GM12864 (cell line): ENCODE results near the gene PDE1A.

Experiments used
- DNase-seq: peaks from one replicate; pipeline ENCODE4 v3.0.0-alpha.2; 2011; ENCODE audit warnings: low read depth
- H3K4me3 ChIP-seq: 2 replicates; pipeline ENCODE4 v1.5.1; 2011; ENCODE audit warnings: mild to moderate bottlenecking, low read depth, low read length, control low read depth
- CTCF ChIP-seq: IDR thresholded peaks from 2 replicates; pipeline ENCODE4 v1.5.1; 2011; ENCODE audit warnings: low read depth, mild to moderate bottlenecking, moderate library complexity, low read length, control low read depth, inconsistent platforms; ENCODE audit errors: missing control alignments

Gene PDE1A

DNA sequence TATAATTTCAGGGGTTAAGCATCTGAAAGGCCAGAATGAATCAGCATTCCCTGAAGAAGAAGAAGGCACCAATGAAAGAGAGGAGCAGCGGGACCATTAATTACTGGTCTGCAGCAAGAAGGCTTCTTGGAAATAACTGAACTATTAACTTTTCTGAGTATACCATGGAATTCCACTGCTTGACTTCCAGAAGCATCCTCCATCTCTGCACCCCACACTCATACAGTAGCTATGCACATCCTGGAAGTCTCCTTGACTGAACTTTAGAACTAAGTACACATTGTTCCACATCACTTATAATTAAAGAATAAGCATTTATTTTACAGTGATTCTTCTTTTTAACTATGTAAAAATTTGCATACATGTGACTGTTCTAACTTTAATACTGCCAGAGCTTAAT lies 309.6 kb downstream of the PDE1A start:
- DNase-seq: no peak
- no peak overlapping the region for H3K4me3 ChIP-seq
- no peak for TF ChIP-seq CTCF

- no peak for TF ChIP-seq CTCF
- DNase-seq: no peak
Measured at GRCh38 chr2:182116774-182117173, 310.1 kb downstream of the PDE1A start.

GRCh38 chr2:182115258-182115657 lies 311.6 kb downstream of the PDE1A start:
- TF ChIP-seq CTCF: no peak
- H3K4me3 ChIP-seq: no peak overlapping the region
- DNase-seq: no peak

More at GRCh38 chr2:182116774-182117173, 310.1 kb downstream of the PDE1A start:
- H3K4me3 ChIP-seq: no peak overlapping the region

DNA sequence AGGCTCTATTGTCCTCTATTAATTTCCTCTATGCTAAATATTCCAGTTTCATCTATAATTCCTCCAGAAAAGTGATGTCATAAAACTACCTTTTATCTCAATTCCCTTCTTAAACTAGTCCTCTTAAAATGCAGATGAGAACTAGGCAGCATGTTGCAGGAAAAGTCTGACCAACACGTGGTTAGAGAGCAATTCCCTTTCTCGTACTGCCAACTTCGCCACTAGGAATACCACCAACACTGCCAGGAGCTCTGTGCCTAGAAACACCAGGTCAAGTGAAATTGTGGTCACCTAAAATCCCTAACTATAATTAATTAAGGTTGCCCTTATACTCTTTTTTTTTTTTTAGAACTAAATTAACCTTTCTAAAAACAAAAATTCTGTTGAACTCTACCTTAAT lies 313.5 kb downstream of the PDE1A start:
- DNase-seq: no peak
- TF ChIP-seq CTCF: no peak

DNA sequence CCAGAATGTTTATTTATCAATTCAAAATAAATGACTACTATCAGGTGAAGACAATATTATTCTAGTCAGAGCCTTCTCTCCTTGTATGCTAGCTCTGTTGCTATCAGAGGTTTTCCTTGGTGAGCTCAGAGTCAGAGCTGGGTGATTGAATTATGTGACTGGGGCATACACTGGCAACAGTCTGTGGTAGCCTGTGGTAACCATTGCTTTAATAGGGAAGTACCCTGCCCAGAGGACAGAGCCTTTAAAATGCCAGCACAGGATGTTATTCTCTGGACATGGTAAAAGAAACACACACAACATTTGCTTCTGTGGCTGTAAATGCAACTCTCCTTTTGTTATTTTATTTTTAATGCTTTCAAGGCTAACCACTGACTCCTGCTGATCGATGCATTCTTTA lies 316.5 kb downstream of the PDE1A start:
- no peak for TF ChIP-seq CTCF
- no peak overlapping the region for H3K4me3 ChIP-seq
- no peak for DNase-seq

More for the DNA sequence above, 313.5 kb downstream of the PDE1A start:
- H3K4me3 ChIP-seq: no peak overlapping the region

DNA sequence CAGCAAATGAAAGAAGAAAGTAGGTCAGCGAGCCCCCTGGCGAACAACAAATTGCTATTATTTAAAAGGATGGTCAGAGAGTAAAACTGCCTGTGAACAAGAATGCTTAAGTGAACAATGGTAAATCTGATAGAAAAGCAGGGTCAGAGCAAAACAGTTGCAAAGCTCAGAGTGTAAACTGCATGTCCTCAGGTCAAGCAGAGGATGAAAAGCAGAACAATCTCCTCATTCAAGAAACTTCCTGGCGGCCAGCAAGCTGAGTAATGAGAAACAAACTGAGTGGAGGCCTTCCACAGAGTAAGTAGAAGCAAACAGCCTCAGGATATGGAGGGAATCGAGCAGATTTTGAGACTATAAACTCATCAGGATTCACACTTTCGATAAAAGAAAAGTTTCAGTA lies 323.3 kb downstream of the PDE1A start:
- no peak for TF ChIP-seq CTCF
- DNase-seq: no peak
- H3K4me3 ChIP-seq: no peak overlapping the region

GRCh38 chr2:182101263-182101662 lies 325.6 kb downstream of the PDE1A start:
- no peak overlapping the region for H3K4me3 ChIP-seq
- peak; percentile 35 for TF ChIP-seq CTCF
- no peak for DNase-seq
